NCI-H2029 (cell line): ENCODE results near the gene HCN2.
"Not testable (repeated sequence)": the region's sequence is repeated elsewhere in the genome, so short reads cannot be mapped to it uniquely, and the experiment has no call there.

ENCODE experiments used
- DNase-seq: peaks from one replicate; lab custom pipeline; 2025; lab: John Stamatoyannopoulos, UW

The HCN2 gene

GRCh38 chr19:585551-586110 is 4.0 kb upstream of the HCN2 start:
- DNase-seq, result no peak

GRCh38 chr19:588093-588740 is 1.5 kb upstream of the HCN2 start:
- peak; percentile 94 for DNase-seq

GRCh38 chr19:588741-589692 is 664 bp upstream of the HCN2 start:
- DNase-seq, result peak; percentile 31

GRCh38 chr19:590396-590745 is 690 bp downstream of the HCN2 start:
- DNase-seq, result no peak

GRCh38 chr19:590750-591098 is 1.0 kb downstream of the HCN2 start:
- no peak for DNase-seq

- DNase-seq, result no peak
Measured at GRCh38 chr19:591099-591958, 1.6 kb downstream of the HCN2 start.

- DNase-seq, result no peak
Measured at GRCh38 chr19:592101-592500, 2.4 kb downstream of the HCN2 start.

- DNase-seq, result no peak
Measured at GRCh38 chr19:593055-593454, 3.4 kb downstream of the HCN2 start.

GRCh38 chr19:593505-593904 is 3.8 kb downstream of the HCN2 start:
- DNase-seq, result no peak

GRCh38 chr19:594265-594870 is 4.7 kb downstream of the HCN2 start:
- DNase-seq, result no peak

- DNase-seq, result no peak
Measured at GRCh38 chr19:595326-596262, 5.9 kb downstream of the HCN2 start.

GRCh38 chr19:596263-596655 is 6.6 kb downstream of the HCN2 start:
- no peak for DNase-seq

GRCh38 chr19:597406-598315 is 8.0 kb downstream of the HCN2 start:
- DNase-seq, result no peak

GRCh38 chr19:601310-601709 is 11.6 kb downstream of the HCN2 start:
- DNase-seq, result no peak

- no peak for DNase-seq
Measured at GRCh38 chr19:601790-602189, 12.1 kb downstream of the HCN2 start.

- DNase-seq, result no peak
Measured at GRCh38 chr19:602391-603301, 13.0 kb downstream of the HCN2 start.

- not testable (repeated sequence) for DNase-seq
Measured at GRCh38 chr19:603302-603639, 13.6 kb downstream of the HCN2 start.

GRCh38 chr19:603779-604178 is 14.1 kb downstream of the HCN2 start:
- DNase-seq, result not testable (repeated sequence)

GRCh38 chr19:604355-604754 is 14.7 kb downstream of the HCN2 start:
- DNase-seq, result peak; percentile 29
